ENCODE results near the gene CLK2.

CLK2 gene

GRCh38 chr1:155319536-155319935 is 46.2 kb upstream of the CLK2 start:
- H3K4me3 Mint-ChIP-seq: peak overlapping the region; percentile 85
- peaks cover 21% of the 10 kb centered on the region for H3K36me3 Mint-ChIP-seq (ENCODE audit: low read depth)
- peaks cover 11% of the 10 kb centered on the region for H3K27me3 Mint-ChIP-seq (ENCODE audit: low read depth, poor library complexity)
- H3K27ac Mint-ChIP-seq: no peak overlapping the region
- DNase-seq: no peak
- peaks cover 39% of the 10 kb centered on the region for H3K4me1 Mint-ChIP-seq
- H3K9me3 Mint-ChIP-seq: no peaks in the 10 kb centered on the region
- TF ChIP-seq, protein P1, sequence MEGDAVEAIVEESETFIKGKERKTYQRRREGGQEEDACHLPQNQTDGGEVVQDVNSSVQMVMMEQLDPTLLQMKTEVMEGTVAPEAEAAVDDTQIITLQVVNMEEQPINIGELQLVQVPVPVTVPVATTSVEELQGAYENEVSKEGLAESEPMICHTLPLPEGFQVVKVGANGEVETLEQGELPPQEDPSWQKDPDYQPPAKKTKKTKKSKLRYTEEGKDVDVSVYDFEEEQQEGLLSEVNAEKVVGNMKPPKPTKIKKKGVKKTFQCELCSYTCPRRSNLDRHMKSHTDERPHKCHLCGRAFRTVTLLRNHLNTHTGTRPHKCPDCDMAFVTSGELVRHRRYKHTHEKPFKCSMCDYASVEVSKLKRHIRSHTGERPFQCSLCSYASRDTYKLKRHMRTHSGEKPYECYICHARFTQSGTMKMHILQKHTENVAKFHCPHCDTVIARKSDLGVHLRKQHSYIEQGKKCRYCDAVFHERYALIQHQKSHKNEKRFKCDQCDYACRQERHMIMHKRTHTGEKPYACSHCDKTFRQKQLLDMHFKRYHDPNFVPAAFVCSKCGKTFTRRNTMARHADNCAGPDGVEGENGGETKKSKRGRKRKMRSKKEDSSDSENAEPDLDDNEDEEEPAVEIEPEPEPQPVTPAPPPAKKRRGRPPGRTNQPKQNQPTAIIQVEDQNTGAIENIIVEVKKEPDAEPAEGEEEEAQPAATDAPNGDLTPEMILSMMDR (IDR thresholded peaks at IDR 0.05): no peak

DNA sequence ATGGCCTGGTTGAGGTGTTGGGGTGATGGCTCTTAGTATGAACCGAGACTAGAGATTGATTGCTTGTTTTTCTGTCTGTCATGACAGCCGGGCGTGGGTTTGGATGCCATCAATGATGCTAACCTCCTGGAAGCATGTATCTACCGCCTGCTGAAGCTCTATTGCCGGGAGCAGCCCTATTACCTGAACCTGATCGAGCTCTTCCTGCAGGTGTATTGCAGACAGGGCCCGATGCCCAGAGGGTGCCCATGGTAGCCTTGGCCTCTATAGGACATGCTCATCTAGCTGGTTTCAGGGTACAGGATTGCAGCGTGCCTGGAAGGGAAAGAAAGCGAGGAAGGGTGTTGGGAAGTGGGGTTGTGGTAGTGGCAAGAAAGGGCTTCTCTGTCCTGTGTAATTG is 44.8 kb upstream of the CLK2 start:
- Mint-ChIP-seq H3K27ac (no peak overlapping the region), H3K36me3 (ENCODE audit: low read depth) (peaks cover 28% of the 10 kb centered on the region), H3K27me3 (ENCODE audit: low read depth, poor library complexity) (peaks cover 11% of the 10 kb centered on the region), H3K9me3 (no peaks in the 10 kb centered on the region), H3K4me3 (no peak overlapping the region), H3K4me1 (peaks cover 39% of the 10 kb centered on the region)
- no peak for DNase-seq
- TF ChIP-seq, protein P1 (IDR thresholded peaks at IDR 0.05): no peak

DNA sequence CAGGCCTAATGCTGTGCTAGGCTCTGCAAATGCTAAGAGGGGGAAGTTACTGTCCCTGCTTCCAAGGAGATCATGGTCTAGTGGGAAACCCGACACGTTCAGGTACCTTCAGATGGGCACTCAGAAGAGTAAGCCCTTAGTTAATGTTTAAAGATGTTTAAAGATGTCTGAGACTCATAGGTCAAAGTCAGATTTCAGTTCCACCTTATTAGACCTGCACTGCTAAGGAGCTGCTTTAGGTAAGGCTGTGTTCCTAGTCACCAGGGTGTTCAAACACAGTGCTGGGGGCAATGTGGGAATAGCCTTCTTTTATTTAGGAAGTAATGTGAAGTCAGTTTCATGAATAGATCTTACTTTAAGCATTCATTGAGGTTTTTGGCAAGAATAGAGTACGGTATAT is 43.6 kb upstream of the CLK2 start:
- H3K27me3 Mint-ChIP-seq (ENCODE audit: low read depth, poor library complexity): peaks cover 8% of the 10 kb centered on the region
- TF ChIP-seq, protein P1 (IDR thresholded peaks at IDR 0.05): no peak
- H3K4me1 Mint-ChIP-seq: peaks cover 37% of the 10 kb centered on the region
- DNase-seq: no peak
- no peak overlapping the region for H3K4me3 Mint-ChIP-seq
- no peaks in the 10 kb centered on the region for H3K9me3 Mint-ChIP-seq
- H3K27ac Mint-ChIP-seq: peak overlapping the region; percentile 66
- H3K36me3 Mint-ChIP-seq (ENCODE audit: low read depth): peaks cover 38% of the 10 kb centered on the region

DNA sequence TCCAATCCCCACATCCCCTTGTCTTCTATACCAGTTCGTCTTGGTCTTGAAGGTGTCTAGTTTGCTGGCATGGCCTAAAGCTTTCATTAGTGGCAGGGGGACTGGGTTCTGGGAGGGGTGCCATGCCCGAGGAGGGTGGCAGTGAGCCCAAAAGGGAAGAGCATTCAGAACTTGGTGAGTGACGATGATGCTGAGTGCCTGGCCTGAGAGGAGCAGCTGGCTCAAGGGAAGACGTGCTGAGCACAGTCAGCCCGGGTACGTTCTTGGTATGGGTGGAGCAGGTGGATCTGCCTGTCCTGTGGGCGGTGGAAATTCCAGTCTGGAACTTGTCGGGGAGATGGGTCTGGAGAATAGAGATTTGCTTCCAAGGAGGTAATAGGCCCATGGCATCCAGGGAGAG is 40.0 kb upstream of the CLK2 start:
- Mint-ChIP-seq H3K4me1 (peaks cover 35% of the 10 kb centered on the region), H3K27me3 (ENCODE audit: low read depth, poor library complexity) (peaks cover 4% of the 10 kb centered on the region), H3K4me3 (no peak overlapping the region), H3K9me3 (no peaks in the 10 kb centered on the region), H3K36me3 (ENCODE audit: low read depth) (peaks cover 43% of the 10 kb centered on the region), H3K27ac (peak overlapping the region; percentile 18)
- TF ChIP-seq, protein P1 (IDR thresholded peaks at IDR 0.05): no peak
- DNase-seq: no peak

DNA sequence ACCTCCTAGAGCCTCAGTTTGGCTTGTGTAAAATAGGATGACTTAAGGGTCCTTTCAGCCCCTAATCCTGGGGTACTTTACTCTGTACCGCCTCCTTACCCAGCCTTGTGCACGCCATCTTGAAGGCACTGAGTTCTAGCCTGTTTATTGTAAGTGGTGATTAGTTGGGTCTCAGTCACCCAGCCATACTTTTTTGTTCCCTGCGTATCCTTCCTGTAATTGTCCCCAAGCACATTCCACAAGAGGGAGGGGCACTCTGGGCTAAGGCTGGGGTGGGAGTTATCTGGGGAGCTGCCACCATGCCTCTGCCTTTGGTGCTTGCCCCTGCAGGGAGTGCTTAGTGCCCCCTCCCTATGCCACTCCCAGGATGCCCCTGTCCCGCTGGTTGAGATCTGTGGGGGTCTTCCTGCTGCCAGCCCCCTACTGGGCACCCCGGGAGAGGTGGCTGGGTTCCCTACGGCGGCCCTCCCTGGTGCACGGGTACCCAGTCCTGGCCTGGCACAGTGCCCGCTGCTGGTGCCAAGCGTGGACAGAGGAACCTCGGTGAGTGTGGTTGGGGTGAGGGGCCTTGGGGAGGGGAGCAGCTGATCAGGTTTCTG is 36.2 kb upstream of the CLK2 start:
- DNase-seq: no peak
- Mint-ChIP-seq H3K4me1 (peaks cover 45% of the 10 kb centered on the region), H3K9me3 (no peaks in the 10 kb centered on the region), H3K36me3 (ENCODE audit: low read depth) (peaks cover 36% of the 10 kb centered on the region), H3K4me3 (peak overlapping the region; percentile 98), H3K27me3 (ENCODE audit: low read depth, poor library complexity) (peaks cover 6% of the 10 kb centered on the region), H3K27ac (peak overlapping the region; percentile 99)
- TF ChIP-seq, protein P1 (IDR thresholded peaks at IDR 0.05): no peak

Data from nephron progenitor cell (in vitro differentiated cells).